Femur (tissue), 1 donor: ENCODE results near the gene IQGAP3.
"Not testable (repeated sequence)": the region's sequence is repeated elsewhere in the genome, so short reads cannot be mapped to it uniquely, and the experiment has no call there.

ENCODE experiments used
- DNase-seq: peaks from one replicate; pipeline ENCODE4 v3.0.0-alpha.2; 2017

The IQGAP3 gene

DNA sequence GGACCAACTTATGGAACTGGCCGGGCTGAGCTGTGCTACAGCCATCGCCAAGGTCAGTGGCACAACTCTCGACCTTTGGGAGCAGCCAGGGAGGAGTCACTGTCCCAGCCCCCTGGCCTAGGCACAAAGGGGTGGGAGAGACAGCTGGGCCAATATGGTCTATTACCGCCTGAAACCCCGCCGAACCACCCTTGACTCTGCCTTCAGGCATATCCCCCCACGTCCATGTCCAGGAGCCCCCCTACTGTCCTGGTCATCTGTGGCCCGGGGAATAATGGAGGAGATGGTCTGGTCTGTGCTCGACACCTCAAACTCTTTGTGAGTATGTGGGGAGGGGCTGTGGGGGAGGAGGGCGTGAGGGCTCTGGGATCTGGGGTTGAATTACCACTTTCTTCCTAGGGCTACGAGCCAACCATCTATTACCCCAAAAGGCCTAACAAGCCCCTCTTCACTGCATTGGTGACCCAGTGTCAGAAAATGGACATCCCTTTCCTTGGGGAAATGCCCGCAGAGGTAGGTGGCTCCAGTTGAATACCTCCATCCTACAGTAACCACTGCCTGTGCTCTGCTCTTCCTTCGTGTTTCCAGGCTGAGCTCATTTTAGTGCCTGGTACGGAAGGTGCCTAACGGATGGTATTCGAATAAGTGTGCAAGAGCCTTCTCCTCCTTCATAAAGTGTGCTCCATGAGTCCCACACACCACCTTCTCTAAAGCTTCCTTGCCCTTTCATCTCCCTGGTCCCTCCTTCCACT lies 20.0 kb upstream of the IQGAP3 start:
- DNase-seq: no peak

DNA sequence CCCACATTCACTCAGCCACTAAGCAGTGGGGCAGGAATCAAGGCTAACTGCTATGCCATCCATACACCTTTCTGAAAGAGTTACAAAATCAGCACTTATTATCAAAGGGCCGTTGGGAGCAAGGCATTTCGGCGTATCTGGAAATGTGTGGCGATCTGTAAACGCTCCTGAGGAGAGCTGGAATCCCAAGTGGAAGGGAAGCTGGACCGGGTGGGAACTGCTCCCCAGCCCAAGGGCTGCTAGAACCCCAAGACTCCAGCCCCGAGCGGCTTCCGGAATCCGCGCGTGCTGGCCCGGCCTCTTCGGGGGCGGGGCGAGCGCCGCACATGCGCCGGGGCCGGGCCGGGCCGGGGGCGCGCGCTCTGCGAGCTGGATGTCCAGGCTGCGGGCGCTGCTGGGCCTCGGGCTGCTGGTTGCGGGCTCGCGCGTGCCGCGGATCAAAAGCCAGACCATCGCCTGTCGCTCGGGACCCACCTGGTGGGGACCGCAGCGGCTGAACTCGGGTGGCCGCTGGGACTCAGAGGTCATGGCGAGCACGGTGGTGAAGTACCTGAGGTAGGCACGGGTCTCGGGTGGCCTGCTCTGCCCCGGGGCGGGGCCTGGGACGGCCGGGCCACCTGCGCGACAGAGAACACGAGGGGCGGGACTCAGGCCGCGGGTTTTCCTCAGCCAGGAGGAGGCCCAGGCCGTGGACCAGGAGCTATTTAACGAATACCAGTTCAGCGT lies 19.2 kb upstream of the IQGAP3 start, which contains the start of gene NAXE:
Gene NAXE (plus strand): TSS at position 345 of the 726 bp plus-strand sequence. CDS start 29 bp downstream, at position 374.
- DNase-seq: peak; percentile 83

DNA sequence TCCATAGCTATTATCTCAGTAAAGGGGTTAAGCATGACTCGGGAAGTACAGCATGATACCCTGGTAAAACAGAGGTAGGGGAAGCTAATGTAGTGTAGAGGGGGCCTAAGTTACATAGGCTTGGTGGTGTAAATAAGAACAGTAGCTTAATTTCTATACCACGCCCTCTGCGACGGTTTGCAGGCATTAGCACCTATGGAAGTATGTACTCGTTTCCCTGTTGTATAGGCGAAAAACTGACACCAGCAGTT lies 18.7 kb upstream of the IQGAP3 start:
- DNase-seq: no peak

DNA sequence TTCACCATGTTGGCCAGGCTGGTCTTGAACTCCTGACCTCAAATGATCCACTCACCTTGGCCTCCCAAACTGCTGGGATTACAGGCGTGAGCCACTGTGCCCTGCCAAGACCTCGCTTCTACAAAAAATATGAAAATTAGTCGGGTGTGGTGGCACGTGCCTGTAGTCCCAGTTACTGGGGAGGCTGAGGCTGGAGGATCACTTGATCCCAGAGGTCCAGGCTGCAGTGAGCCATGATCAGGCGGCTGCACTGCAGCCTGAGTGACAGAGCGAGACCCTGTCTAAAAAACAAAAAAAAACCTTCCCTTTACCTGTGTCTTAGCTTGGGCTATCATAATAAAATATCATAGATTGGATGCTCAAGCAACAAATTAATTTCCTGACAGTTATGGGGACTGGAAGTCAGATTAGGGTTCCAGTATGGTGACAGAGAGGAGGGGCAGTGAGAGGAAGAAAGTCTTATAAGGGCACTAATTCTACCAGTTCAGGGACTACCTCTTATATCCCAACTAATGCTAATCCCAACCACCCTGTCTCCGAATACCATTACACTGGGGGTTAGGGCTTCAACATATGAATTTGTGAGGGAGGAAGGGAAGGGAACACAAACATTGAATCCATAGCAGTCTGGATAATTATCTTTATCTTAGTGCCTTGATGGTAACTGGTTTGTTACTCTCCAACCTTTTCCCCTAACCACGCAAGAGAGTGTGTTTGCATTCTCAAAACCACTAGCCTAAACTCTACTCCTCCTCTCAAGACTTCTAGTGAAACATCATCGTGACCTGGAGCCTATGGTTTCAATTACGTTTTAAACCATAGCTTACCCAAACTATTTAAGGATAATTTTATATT lies 18.2 kb upstream of the IQGAP3 start:
- no peak for DNase-seq

DNA sequence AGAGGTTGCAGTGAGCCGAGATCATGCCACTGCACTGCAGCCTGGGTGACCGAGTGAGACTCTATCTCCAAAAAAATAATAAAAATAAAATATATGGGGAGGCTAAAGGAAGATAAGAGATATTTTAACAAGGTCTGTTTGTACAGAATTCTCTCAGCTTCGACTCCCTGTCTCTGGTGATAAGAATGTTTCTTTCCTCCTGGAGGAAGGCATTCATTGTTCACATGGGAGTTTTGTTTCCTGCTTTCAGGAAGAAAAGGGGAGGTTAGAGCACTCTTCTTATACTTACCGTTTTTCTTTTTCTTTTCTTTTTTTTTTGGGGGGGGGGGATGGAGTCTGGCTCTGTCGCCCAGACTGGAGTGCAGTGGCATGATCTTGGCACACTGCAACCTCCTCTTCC lies 17.2 kb upstream of the IQGAP3 start:
- no peak for DNase-seq

DNA sequence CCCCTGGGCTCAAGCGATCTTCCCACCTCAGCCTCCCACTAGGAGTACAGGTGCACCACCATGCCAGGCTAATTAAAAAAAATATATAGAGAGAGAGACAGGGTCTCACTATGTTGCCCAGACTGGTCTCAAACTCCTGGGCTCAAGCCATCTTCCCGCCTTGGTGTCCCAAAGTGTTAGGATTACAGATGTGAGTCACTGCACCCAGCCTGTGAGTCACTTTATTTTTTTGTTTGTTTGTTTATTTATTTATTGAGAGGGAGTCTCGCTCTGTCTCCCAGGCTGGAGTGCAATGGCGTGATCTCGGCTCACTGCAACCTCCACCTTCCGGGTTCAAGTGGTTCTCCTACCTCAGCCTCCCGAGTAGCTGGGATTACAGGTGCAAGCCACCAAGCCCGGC lies 15.6 kb upstream of the IQGAP3 start:
- DNase-seq: not testable (repeated sequence)

DNA sequence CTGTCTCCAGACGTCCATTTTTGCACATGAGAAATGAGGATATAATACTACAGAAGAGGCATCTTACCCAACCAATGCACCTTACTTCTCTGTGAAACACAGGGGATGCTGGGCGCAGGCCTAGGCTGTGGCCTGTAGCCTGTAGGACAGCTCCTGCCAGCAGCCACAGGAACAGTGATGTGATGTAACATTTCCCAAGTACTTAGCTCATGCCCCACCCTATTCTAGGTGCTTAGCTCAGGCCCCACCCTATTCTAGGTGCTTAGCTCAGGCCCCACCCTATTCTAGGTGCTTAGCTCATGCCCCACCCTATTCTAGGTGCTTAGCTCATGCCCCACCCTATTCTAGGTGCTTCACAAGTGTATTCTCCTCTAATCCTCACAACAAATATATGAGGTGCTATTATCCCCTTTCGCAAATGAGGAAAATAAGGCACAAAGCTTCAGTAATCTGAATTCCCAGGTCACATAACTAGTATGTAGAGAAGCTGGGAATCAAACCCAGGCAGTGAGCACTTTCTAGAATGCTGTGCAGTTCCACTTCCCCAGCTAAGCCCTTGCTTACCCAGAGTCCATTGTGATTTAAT lies 14.6 kb upstream of the IQGAP3 start:
- no peak for DNase-seq

DNA sequence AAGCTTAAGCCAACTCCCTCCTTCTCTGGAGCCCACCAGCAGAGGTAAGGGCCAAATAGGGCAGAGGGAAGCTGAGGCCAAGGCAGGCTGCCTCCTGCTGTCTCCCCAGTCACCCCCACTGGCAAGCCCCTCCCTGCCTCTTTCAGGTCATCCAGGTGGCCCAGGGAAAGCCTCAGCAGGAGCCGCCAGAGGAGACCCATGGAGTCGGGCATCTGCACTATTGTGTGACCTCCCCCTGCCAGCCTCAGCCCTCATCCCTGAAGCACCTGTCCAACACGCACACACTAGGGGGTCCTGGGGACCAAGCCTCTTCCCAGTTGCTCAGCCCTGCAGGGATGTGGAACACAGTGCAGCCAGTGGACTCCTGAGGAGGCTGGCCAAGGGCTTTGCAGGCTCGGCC lies 14.0 kb upstream of the IQGAP3 start:
- no peak for DNase-seq

DNA sequence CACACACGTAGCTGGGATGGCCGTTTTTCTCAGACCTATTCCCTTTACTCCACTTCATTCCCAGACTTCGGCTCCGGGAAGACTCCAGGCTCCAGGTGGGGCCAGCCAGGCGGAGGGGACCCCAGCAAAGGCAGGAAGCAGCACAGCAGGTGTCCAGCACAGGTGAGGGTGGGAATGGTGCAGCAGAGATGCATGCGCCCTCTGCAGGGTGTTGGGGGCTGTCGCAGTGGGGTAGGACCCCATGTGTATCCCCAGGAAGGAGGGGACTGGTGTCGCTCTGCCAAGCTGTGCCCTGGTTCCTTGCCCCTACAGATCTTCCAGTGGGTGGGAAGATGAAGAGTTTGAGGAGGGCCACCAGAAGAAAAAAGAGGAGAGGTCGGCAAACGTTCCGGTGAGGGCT lies 12.4 kb upstream of the IQGAP3 start:
- no peak for DNase-seq

DNA sequence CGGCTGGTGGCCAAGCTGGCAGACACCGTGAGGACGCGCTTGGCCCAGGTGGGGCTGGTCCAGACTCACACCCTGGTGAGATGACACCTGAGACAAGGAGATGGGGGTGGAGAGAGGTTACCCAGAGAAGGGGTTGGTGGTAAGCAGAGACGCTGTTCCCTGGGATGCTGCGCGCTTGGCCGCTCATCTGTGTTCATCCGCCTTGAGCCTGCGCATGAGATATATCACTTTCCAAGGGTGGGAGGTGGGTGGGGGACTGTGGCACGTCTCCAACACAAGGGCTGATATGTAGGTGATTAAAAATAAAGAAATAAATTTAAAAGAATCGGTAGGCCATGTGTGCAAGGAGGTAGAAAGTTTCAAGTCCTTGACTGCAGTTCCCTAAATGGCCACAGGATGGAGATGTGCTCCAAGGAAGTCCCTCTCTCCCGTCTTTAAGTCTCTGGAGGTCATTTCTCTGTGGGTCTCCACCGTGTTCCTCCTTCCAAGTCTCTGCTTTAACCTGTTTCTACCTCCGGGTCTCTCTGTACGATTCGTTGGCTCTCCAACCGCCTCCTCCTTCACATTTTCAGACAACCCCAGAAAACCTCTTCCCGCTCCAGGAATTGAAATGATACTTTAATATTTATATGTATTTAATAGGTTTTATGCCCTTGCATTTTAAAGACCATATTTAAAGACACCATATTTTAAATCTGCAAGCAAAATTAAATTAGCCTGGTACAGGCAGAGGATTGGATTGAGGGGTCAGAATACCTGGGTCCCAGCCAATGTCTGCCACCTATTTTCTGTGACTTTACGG lies 11.7 kb upstream of the IQGAP3 start:
- DNase-seq: peak; percentile 75

DNA sequence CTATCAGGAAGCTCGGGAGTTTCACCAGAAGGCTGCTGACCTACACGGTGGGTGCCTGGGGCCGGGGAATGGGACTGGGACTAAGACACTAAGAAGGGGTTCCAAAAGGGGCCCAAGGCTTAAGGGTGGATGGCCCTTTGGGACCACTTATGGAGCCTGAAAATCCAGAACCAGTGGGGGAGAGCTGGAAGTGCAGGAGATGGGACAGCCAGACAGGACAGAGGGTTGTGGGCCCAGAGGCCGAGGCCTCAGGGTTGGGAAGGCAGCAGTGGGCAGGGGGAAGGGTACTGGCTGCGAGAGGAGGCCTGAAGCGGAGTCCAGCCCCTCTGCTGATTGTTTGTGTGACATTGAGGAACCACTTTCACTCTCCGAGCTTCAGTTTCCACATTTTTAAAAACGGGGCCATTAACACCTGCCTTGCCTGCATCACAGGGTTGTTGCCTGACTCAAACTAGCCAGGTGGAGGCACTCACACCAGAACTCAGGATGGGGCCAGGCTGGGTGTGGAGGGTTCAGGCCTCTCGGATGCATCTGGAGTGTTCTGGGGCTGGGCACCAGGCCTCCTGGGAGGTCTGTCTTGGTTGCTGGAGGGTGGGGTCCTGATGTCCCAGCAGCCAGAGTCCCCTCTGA lies 10.1 kb upstream of the IQGAP3 start:
- no peak for DNase-seq

DNA sequence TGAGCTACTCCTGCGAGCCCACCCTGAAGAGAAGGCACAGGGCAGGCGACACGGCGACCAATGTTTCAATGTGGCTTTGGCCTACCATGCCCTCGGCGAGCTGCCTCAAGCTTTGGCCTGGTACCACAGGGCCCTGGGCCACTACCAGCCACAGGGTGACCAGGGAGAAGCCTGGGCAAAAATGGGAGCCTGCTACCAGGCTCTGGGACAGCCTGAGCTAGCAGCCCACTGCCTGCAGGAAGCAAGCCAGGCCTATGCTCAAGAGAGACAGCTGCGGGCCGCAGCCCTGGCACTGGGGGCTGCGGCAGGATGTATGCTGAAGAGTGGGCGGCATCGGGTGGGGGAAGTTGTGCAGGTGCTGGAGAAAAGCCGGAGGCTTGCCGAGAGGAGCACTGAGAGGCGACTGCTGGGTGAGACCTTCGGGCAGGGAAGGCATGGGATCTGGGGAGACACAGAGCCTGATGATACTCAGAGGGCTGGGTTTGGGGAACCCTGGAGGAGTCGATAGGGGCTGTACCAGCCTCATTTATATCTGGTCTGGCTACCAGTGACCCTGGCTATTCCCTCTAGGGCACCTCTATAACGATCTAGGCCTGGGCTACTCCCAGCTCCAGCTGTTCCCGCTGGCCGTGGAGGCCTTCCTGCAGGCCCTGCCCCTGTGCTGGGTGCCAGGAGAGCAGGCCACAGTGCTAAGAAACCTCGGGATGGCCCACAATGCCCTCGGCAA lies 9.5 kb upstream of the IQGAP3 start:
- DNase-seq: no peak

DNA sequence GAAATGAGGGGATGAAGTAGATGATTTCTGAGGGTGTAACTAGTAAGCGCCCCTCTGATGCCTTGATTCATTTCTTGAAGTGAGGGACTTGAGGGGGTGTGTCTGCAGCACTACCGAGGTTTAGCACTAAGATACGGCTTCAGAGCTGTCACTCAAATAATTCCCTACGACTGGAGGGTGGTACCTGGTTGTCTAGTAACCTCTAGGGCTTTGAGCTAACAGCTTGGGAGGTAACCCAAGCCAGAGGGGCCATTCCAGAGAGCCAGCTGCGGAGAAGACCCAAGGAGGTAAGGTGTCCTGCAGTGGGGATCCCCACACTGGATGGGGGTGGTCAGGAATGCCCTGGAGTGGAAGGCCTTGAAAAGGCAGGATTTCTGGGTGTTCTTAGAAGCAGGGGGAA lies 7.1 kb upstream of the IQGAP3 start, which contains the start of gene TTC24:
Gene TTC24 (plus strand): TSS at position 252 of the 400 bp plus-strand sequence. CDS start 1,642 bp downstream, outside the sequence.
- no peak for DNase-seq

DNA sequence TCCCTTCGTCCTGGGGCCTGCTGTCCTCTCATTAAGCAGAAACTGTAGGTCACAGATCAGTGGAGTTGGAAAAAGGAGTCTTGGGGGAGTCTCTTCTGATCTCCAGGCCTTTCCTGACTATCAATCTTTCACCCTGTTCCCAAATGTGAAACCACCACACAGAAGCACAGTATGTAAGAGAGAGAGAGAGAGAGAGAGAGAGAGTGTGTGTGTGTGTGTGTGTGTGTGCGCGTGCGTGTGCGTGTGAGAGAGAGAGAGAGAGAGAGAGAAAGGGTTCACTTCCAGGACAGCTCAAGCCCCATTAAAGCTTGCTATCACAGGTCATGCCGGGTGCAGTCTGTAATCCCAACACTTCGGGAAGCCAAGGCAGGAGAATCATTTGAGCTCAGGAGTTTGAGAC lies 5.7 kb upstream of the IQGAP3 start:
- no peak for DNase-seq

DNA sequence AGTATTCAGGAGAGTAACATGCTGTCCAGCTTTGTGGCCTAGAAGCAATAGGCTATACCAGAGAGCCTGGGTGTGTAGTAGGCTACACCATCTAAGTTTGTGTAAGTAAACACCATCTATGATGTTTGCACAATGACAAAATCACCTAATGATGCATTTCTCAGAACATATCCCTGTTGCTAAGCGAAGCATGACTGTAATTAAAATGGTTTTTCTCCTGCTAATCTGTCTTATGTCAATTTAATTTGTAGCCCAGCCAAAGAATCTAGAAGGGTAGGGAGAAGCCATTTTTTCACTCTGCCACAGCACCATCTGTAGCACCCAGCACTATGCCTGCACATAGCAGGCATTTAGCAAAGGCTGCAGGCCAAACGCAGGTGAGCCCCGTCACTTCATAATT lies 5.2 kb upstream of the IQGAP3 start:
- no peak for DNase-seq

DNA sequence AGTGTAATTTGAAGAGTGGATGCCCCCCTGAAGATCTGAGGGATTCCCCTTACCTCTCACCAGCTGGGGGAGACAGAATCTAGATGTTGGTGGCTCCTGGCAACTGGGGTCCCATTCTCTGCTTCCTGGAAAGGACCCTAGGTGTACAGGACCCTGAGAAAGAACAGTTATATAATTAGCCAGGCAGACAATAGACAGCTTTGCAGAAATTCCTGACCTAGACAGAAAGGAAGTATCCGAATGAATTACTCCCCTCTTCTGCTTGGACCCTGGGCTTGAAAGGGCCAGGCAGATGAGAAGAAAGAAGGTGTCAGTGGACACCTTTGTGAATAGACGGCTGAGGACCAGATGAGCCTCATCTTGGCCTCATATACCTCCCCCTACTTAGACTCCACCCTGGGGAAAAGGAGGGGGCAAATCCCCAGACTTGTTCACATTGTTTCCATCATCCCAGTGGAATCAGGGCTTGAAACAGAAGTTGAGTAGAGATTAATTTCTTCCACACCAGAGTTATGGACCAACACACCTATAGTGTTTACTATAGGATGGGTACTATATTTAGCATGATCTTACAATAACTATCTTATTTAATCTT lies 1.8 kb upstream of the IQGAP3 start:
- no peak for DNase-seq

DNA sequence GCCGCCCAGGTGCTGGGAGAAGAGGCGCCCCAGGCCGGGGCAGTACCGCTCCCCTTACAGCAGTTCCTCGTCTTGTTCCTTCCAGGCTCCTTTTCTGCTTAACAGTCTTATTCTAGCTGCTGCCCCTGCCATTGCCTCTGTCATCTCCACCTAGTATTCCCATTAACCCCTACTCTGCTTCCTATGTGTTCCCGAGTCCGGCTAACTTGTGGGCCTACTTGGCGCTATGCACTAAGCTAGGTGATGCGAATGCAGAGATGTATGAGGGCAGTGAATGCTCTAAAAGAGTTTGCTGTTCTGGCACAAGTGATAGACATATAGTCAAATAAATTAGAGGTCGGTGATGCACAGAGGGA lies 276 bp upstream of the IQGAP3 start:
- no peak for DNase-seq

DNA sequence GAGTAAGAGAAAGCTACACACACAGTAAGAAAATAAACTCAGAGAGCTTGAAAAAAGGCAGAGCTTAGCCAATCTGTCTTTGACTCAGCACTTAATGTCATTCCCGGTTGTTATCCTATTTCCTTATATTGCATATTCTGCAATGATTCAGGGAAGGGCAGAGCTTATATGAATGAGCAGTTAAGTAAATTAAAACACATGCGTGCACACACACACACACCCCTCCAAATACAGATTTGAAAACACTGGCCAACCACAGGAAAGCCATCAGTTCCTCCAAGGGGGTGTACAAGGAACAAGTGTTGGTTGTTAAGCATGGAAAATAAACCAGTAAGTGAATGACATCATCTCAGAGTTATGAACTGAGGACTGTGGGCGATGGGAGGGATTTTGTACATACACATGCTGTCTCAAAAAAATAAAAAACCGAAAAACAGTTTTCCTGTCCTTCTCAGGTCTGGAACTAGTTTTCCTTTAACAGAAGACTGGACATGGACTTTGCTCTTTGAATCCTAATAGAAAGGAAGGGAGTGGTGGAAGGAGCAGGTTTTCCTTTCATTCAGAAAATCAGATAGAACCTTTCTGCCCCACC lies 1.0 kb downstream of the IQGAP3 start:
- peak; percentile 33 for DNase-seq

DNA sequence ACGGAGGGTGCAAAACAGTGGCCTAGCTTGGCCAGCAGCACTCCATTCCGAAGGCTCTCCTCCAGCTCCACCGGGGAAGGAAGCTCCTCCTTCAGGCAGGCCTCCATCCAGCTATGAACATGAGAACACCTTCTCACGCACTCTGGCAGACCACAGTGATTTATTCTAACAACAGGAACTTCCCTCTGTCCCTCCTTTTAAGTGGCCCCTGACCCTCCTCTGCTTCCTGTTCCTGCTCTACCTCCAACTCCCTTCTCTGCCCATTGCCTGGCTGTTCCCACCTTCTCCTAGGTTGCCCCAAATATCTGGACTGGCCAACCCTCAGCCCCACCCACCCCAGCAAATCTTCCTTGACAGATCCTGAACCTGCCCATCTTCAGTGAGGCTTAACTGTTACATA lies 5.9 kb downstream of the IQGAP3 start:
- no peak for DNase-seq

DNA sequence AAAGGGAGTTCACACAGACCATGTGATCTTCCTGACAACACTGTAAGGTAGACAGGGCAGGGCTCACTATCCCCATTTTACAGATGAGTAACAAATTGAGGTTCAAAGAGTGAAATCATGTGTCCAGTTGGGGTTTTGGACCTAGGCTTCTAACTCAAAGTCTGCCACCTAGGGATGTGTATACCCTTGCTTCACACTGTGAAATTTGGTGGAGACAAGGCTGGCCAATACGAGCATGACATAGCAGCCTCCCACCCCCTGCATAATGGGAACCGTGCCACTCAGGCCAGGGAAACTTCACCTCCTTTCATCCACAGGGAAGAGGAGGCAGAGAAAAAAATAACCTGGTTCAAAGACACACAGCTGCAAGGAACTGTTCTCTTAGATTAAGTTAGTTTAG lies 6.8 kb downstream of the IQGAP3 start:
- no peak for DNase-seq
